COR-L47 (cell line): ENCODE results near the gene HSPA2.
A peak's percentile ranks its signal among the peaks of the same experiment; 100 is the strongest.
"Not testable (repeated sequence)": the region's sequence is repeated elsewhere in the genome, so short reads cannot be mapped to it uniquely, and the experiment has no call there.

Source experiments
- DNase-seq: peaks from one replicate; lab custom pipeline; 2025; lab: John Stamatoyannopoulos, UW

Gene HSPA2

DNA sequence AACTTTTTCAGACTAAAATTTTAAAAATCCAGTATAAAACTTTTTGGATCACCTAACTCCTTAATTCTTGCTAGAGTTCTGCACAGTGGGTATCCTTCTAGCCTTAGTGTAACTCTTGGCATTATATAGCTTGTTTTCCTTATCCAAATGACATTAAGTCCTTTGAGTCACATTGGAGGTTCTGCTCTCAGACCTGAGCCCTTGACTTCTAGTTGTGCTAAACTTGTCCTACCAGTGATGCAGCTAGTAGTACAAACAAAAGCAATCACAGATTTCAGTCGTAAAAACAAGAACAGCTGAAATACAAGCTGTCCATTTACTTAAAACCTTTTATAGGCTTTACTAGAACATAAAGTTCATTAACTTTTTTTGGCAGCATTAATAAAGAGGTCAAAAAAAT lies 25.5 kb upstream of the HSPA2 start:
- DNase-seq: no peak

DNA sequence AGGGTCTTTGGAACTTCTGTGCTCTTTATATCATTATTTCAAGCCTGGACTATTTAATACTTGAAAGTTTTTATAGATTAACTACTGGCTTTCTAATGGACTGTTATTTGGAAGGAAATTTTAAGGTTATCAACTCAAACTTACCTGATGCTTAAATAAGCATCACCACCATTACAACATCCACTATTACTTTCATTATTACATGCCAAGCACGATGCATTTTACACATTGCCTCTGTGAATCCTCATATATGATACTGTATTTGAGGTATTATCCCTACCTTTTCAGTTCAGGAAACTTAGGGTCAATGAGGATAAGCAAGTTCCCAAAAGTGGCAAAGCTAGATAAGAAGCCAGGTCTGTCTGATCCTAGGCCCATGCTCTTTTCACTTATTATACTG lies 23.6 kb upstream of the HSPA2 start:
- no peak for DNase-seq

DNA sequence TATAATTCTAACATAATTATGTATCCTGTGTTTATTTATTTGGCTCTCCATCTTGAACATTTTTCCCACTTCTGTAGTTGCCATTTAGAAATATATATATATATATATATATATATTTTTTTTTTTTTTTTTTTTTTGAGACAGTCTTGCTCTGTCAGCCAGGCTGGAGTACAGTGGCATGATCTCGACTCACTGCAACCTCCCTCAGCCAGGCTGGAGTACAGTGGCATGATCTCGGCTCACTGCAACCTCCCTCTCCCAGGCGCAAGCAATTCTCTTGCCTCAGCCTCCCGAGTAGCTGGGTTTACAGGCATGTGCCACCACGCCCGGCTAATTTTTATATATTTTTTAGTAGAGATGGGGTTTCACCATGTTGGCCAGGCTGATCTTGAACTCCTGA lies 22.9 kb upstream of the HSPA2 start:
- not testable (repeated sequence) for DNase-seq

DNA sequence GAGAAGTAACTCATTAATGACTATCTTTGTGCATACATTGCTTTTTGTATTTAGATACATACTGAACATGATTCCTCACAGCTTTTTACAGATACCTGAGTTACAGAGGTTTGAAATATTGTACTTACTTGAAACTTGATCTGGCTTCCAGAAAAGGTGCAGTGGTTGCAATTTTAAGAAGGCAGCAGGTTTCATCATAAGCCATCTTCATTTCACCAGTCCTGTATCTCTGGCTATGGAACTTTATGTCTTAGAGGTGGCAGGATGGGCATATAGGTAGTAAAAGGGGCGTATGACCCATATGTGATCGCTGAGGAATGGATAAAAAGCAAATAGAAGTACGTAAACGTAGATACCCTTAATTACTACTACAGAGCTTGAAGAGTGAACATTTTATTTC lies 22.3 kb upstream of the HSPA2 start:
- DNase-seq: no peak

DNA sequence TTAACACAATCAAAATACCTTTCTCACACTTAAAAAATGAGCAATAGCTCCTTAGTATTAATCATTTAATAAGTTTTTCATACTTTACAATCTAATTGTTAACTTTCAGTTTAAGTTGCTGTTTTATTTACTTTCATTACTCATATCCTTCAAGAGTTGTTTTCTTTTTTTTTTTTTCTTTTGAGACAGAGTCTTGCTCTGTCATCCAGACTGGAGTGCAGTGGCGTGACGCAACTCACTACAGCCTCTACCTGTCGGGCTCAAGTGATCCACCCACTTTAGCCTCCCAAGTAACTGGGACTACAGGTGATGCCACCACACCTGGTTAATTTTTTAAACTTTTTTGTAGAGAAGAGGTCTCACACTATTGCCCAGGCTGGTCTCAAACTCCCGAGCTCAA lies 19.8 kb upstream of the HSPA2 start:
- no peak for DNase-seq

DNA sequence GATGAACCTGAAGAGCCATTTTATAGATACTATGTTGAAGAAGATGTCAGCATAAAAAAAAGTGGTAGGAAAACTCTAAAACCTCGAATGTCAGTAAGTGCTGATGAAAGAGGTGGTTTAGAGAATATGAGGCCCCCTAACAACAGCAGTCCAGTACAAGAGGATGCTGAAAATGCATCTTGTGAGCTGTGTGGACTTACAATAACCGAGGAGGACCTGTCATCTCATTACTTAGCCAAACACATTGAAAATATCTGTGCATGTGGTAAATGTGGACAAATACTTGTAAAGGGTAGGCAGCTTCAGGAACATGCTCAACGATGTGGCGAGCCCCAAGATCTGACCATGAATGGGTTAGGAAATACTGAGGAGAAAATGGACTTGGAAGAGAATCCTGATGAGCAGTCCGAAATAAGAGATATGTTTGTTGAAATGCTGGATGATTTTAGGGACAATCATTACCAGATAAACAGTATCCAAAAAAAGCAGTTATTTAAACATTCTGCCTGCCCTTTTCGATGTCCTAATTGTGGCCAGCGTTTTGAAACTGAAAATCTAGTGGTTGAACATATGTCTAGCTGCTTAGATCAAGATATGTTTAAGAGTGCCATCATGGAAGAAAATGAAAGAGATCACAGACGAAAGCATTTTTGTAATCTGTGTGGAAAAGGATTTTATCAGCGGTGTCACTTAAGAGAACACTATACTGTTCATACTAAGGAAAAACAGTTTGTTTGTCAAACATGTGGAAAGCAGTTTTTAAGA lies 17.8 kb upstream of the HSPA2 start:
- no peak for DNase-seq

DNA sequence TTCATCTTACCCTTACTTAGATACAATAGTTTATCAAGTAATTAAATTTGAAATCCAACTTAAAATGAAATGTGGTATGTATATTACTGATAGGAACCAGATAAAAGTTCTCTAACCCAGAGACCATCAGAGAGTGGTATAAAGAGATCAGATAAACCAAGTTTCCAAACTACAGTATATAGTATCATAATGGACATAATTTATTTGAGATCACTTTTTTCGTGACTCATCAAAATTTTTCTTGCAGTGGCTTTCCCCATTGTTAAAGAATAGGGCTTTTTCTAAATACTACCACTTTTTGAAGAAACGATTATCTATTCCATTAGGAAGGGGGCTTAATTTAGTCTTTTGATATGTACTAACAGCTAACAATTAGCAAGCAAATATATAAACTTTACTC lies 15.2 kb upstream of the HSPA2 start:
- DNase-seq: no peak

DNA sequence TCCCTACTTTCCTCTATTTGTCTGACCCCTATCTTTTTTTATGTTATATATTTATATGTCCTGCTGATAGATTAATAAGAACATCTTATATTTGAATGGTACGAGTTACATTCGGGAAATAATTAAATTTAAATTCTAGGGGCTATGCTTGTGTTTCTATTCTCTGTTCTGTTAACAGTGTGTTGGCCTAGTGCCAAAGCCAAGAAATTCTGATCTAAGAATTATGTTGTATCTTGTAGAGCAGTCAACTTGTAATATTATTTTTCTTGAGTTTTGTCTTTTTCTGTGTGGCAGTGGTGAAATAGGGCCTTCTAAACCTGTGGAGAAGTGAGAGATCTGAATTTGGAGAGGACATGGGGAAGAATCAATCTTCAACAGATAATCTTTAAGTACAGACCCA lies 9.0 kb upstream of the HSPA2 start:
- DNase-seq: no peak

DNA sequence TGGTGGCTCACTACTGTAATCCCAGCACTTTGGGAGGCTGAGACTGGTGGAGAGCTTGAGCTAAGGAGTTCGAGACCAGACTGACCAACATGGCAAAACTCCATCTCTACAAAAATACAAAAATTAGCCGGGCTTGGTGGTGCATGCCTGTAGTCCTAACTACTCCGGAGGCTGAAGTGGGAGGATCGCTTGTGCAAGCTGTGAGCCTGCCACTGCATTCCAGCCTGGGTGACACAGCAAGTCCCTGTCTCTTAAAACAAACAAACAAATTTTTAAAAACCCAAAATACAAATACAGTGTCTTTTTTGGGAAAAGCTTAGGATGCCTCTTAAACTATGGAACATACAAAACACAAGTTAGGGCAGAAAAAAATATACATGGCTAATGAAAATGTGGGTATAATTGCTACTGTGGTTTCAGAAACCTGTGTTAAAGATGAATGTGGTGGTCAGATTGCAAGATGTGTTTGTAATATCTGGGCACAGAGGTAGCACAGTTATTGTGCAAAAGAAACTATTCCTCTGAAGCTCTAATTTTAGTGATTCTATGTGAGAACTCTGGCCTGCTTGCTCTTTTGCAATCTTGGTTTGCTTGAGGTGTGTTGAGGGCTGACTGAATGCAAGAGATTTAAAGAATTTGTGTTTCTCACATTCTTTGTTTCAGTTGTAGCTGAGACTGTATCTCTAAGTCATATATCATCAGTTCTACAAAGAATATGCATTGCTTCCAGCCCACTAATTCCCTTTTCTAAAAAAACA lies 3.9 kb upstream of the HSPA2 start:
- DNase-seq: no peak

DNA sequence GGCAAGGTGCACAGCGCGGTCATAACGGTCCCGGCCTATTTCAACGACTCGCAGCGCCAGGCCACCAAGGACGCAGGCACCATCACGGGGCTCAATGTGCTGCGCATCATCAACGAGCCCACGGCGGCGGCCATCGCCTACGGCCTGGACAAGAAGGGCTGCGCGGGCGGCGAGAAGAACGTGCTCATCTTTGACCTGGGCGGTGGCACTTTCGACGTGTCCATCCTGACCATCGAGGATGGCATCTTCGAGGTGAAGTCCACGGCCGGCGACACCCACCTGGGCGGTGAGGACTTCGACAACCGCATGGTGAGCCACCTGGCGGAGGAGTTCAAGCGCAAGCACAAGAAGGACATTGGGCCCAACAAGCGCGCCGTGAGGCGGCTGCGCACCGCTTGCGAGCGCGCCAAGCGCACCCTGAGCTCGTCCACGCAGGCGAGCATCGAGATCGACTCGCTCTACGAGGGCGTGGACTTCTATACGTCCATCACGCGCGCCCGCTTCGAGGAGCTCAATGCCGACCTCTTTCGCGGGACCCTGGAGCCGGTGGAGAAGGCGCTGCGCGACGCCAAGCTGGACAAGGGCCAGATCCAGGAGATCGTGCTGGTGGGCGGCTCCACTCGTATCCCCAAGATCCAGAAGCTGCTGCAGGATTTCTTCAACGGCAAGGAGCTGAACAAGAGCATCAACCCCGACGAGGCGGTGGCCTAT lies 875 bp downstream of the HSPA2 start:
- DNase-seq: no peak

DNA sequence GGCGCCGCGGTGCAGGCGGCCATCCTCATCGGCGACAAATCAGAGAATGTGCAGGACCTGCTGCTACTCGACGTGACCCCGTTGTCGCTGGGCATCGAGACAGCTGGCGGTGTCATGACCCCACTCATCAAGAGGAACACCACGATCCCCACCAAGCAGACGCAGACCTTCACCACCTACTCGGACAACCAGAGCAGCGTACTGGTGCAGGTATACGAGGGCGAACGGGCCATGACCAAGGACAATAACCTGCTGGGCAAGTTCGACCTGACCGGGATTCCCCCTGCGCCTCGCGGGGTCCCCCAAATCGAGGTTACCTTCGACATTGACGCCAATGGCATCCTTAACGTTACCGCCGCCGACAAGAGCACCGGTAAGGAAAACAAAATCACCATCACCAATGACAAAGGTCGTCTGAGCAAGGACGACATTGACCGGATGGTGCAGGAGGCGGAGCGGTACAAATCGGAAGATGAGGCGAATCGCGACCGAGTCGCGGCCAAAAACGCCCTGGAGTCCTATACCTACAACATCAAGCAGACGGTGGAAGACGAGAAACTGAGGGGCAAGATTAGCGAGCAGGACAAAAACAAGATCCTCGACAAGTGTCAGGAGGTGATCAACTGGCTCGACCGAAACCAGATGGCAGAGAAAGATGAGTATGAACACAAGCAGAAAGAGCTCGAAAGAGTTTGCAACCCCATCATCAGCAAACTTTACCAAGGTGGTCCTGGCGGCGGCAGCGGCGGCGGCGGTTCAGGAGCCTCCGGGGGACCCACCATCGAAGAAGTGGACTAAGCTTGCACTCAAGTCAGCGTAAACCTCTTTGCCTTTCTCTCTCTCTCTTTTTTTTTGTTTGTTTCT lies 1.7 kb downstream of the HSPA2 start:
- DNase-seq: no peak

DNA sequence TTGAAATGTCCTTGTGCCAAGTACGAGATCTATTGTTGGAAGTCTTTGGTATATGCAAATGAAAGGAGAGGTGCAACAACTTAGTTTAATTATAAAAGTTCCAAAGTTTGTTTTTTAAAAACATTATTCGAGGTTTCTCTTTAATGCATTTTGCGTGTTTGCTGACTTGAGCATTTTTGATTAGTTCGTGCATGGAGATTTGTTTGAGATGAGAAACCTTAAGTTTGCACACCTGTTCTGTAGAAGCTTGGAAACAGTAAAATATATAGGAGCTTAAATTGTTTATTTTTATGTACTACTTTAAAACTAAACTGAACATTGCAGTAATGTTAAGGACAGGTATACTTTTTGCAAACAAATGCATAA lies 2.3 kb downstream of the HSPA2 start:
- DNase-seq: no peak

DNA sequence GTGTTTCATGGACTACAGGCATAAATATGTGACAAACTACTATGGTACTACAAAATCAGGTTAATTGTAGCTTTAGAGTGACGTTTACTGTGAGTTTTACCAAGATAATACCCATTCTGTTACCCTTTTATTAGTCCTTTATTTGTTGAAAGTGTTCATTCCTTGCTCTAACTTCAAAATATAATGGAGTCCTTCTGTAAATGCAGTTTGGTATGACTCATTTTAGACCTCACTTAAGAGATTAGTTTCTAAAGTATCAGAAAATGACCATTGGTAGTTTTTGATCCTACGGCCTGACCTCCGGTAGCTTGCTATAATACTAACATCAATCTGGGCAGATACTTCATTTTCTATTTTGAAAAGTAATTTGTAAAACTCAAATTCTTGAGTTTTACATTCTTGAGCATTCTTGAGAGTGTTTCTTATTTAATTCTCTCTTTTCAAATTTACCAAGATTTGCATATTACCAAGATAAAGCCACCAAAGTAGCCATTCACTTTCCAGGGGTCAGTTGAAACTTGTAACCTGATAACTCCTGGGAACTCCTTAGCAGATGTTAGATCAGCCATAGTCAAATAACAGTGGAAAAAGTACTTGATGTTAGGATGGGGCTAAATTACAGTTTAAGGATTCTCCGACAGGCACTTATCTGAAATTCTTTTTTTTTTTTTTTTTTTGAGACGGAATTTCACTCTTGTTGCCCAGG lies 4.2 kb downstream of the HSPA2 start:
- no peak for DNase-seq

DNA sequence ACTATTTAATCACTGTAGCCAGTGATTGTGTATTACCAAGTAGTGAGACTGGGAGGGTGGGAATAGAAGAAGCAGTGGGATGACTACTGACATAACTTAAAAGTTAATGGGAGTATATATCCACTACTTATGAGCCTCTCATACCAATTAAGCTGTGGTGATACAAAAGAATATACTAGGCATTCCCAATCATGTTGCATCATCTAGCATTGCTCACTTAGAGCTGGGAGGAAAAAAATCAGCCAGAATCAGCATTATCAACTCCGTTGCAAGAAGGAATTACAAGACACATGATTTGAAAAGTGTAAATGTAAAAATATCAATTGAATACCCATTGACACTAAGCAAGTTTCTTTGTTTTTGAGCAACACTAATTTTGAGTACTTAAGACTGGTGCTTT lies 8.5 kb downstream of the HSPA2 start:
- DNase-seq: no peak

DNA sequence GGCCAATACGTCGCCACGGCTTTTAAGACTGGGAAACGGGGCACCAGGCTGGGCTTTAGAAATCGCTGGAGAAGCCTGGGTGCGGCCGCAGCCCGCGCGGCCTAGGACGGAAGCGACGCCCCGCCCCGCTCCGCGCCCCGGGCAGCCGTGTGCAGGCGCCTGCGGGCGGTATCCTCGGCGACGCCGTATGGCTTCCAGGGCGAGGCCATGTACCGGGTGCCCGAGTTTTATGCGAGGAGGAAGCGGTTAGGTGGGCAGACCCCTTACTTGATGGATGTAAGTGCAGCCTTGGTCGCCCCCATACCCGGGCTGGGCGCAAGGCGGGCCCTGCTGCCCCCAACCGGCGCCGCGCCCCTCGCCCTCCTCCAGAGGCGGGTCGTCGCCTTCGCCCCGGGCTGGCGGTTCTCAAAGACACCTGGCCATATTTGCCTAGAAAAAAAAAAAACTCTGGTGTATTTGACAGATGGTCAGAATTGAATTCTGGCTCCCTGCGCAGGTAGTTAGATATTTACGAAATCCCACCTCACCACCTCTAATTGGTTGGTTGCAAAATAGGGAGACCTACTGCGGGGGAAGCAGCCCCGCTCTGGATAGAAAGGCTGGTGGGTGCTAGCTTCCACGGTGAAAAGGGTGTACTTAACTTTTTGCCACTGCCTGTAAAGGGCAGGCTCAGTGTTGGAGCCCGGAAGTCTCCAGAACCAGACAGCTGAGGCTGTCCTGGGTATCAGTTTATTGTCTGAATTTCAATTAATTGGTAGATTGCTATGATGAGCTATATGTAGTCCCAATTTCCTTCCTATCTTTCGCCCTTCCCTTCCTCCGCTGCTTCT lies 9.5 kb downstream of the HSPA2 start, which contains the start of gene PPP1R36:
PPP1R36 (plus strand) TSS at position 171 of the 830 bp plus-strand sequence; CDS start at position 208, 37 bp downstream.
- DNase-seq: peak; percentile 45

DNA sequence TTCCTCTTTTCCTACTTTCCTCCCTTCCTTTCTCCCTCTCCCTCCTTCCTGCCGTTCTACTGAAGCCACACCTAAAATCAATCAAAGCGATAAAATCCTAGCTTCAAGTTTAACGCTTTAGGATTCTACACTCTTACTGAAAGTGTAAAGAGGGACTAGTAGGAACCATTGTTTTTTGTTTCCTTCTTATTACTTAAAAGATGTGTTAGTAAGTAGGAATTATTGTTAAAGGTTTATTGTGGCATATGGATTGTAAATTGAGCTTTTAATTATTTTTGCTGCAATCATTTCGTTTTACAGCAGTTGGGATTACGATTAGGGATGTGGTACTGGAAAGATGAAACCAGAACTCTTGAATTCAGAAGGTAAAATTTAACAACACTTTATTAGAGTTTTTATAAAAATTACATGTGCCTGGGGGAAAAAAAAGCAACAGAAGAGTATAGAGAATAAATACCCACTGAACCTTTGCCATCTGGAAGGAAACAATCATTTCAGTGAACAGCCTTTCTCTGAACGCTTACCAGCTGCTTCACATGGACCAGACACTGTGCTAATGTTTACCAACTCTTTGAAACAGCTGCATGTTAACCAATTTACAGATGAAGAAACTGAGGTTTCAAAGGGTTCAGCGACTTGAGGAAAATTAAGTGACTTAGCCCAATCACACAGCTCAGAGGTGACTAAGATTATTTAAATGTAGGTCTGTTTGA lies 10.2 kb downstream of the HSPA2 start:
- no peak for DNase-seq

DNA sequence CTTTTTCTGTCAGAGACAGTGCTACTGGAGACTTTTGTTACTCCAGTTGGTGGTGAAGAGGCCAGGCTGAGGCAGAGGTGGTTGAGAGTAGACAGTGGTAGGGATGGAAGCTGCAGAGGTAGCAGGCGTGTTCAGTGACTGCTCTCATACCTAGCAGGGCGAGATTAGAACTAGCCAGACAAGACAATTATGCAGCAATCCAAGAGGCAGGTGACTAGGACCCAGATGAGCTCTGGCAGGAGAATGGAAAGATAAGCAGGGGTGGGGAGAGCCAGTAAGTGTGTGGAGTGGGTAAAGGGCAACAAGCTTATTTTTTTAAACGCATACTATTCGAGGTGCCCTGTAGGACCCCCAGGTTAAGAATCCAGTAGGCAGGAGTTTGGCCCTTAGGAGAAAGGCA lies 14.0 kb downstream of the HSPA2 start:
- no peak for DNase-seq

DNA sequence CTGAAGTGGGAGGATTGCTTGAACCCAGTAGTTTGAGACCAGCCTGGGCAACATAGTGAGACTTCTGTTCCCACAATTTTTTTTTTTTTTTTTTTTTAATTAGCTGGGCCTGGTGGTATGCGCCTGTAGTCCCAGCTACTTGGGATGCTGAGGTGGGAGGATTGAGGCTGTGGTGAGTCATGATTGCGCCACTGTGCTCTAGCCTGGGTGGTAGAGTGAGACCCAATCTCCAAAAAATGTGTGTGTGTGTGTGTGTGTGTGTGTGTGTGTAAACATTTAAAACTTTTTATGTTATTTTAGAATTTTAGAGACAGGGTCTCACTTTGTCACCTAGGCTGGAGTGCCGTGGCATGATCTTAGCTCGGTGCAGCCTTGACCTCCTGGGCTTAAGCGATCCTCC lies 16.0 kb downstream of the HSPA2 start:
- no peak for DNase-seq

DNA sequence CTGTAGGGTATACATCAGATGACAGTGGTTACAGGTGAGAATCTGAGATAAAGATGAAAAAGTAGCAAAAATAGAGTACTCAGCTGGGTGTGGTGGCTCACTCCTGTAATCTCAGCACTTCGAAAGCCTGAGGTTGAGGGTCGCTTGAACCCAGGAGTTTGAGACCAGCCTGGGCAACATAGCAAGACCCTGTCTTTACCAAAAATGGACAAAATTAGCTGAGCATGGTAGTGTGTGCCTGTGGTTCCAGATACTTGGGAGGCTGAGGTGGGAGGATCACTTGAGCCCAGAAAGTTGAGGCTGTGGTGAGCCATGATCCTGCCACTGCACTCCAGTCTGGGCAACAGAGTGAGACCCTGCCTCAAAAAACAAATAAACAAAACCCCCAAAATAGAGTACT lies 17.7 kb downstream of the HSPA2 start:
- DNase-seq: not testable (repeated sequence)

DNA sequence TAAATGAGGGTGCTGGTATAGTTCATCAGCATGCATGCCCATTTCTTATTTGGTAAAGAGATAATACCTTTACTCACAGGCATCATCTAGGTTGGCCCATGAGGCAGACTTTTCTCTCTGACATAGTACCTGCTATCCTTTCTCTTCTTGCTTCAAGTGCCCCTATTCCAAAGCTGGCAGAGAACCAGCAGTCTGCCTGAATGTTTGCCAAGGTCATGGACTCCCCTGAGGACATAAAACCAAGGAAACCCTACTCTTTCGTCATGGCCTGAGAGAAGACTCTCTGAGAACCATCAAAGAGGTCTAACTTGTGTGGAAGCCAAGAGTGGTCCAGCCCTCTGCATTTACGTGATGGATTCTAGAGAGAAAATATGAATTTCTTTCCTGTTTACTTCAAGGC lies 21.1 kb downstream of the HSPA2 start:
- DNase-seq: no peak
